ENCODE data around the gene CLIC5. TPM values are rescaled to one million over a fixed set of nuclear protein-coding genes. Genes with fewer than 3 reads are reported as not detected.

CLIC5 gene
- total RNA-seq, 1 experiment from 2014 or later: 0.20 TPM

DNA sequence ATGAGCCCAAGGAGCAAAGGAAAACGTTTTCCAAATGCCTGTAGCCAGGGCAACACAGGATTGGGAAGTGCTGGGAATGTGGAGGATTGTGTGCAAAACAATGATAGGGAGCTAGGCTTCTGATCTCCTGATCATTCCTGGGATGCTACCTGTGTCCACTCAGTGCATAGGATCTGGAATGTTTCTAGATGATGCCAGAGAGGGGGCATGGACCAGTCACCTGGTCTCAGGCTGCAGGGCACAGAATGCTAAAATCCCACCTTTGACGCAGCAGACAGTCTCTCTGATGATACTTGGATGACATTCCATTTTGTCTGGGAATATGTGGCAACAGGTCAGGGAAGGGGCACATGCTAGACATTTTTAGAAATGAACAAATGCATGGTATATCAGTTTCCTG is 128.9 kb downstream of the CLIC5 start:
- Histone ChIP-seq H3K27me3 (ENCODE audit: insufficient read depth, low read length) (no peaks in the 10 kb centered on the region), H3K14ac (ENCODE audit: insufficient read depth, low read length) (no peak overlapping the region), H3T11ph (ENCODE audit: low read length) (no peak overlapping the region), H2BK12ac (ENCODE audit: insufficient read length, low read depth, low read length) (no peak overlapping the region), H2BK5ac (ENCODE audit: insufficient read length, low read length) (no peak overlapping the region), H2BK15ac (ENCODE audit: low read depth, low read length) (no peak overlapping the region), H3K4ac (ENCODE audit: low read depth, low read length) (no peak overlapping the region), H3K27ac (ENCODE audit: insufficient read length, low read depth, low read length) (no peak overlapping the region), H2BK20ac (ENCODE audit: low read depth, low read length, poor library complexity, severe bottlenecking) (no peak overlapping the region), H2BK120ac (ENCODE audit: low read depth, low read length, poor library complexity, severe bottlenecking) (no peak overlapping the region), H3K56ac (ENCODE audit: insufficient read length, low read depth, low read length) (no peak overlapping the region), H3K9me3 (ENCODE audit: control insufficient read depth, low read depth, low read length) (no peaks in the 10 kb centered on the region), H4K20me1 (ENCODE audit: control insufficient read depth, insufficient read depth, insufficient read length) (no peaks in the 10 kb centered on the region), H3K23ac (ENCODE audit: insufficient read length, low read depth, low read length) (no peak overlapping the region), H4K5ac (ENCODE audit: insufficient read length, low read depth, low read length) (no peak overlapping the region), H3K4me1 (ENCODE audit: insufficient read depth, low read length) (no peaks in the 10 kb centered on the region), H3K4me2 (ENCODE audit: insufficient read depth, insufficient read length, low read length) (no peak overlapping the region), H4K8ac (replicated peaks; ENCODE audit: insufficient read length, low read depth, low read length) (no peak overlapping the region), H2AFZ (ENCODE audit: low read length) (no peak overlapping the region), H3K18ac (ENCODE audit: insufficient read length, low read depth, low read length) (no peak overlapping the region), H3K79me2 (ENCODE audit: insufficient read depth, low read length) (no peaks in the 10 kb centered on the region), H4K91ac (ENCODE audit: insufficient read length, low read depth, low read length) (no peak overlapping the region), H3K23me2 (ENCODE audit: insufficient read length, low read depth, low read length, poor library complexity, severe bottlenecking) (no peaks in the 10 kb centered on the region), H2AK5ac (ENCODE audit: insufficient read length, low read length) (no peak overlapping the region), H3K79me1 (ENCODE audit: insufficient read depth, low read depth, low read length, poor library complexity, severe bottlenecking) (no peaks in the 10 kb centered on the region), H3K9ac (ENCODE audit: extremely low read depth, insufficient read length, low read length) (no peak overlapping the region)
- no peak overlapping the region for H3K27ac Mint-ChIP-seq
- H3K36me3 Mint-ChIP-seq (ENCODE audit: insufficient read depth in 1 of 3, low read depth in 3 of 3): no peaks in the 10 kb centered on the region
- peaks cover 0 to 3% of the 10 kb centered on the region in 2 experiments; a peak in 1 of 4 replicates for H3K4me1 Mint-ChIP-seq
- no peaks in the 10 kb centered on the region for H3K27me3 Mint-ChIP-seq (ENCODE audit: low read depth)
- no peak for DNase-seq
- H3K4me3 Mint-ChIP-seq: no peak overlapping the region
- WGBS (ENCODE audit: extremely low coverage, insufficient read length, low lambda C conversion rate): no CpG with 5 or more reads among the region's 2 CpGs
- TF ChIP-seq, protein P1, sequence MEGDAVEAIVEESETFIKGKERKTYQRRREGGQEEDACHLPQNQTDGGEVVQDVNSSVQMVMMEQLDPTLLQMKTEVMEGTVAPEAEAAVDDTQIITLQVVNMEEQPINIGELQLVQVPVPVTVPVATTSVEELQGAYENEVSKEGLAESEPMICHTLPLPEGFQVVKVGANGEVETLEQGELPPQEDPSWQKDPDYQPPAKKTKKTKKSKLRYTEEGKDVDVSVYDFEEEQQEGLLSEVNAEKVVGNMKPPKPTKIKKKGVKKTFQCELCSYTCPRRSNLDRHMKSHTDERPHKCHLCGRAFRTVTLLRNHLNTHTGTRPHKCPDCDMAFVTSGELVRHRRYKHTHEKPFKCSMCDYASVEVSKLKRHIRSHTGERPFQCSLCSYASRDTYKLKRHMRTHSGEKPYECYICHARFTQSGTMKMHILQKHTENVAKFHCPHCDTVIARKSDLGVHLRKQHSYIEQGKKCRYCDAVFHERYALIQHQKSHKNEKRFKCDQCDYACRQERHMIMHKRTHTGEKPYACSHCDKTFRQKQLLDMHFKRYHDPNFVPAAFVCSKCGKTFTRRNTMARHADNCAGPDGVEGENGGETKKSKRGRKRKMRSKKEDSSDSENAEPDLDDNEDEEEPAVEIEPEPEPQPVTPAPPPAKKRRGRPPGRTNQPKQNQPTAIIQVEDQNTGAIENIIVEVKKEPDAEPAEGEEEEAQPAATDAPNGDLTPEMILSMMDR (conservative IDR thresholded peaks at IDR 0.05): no peak
- H3K9me3 Mint-ChIP-seq: no peaks in the 10 kb centered on the region

Data from H9 (cell line).